Measurements from ENCODE around the gene ZNF467.
A peak's percentile ranks its signal among the peaks of the same experiment; 100 is the strongest.

The ZNF467 gene

GRCh38 chr7:149718730-149719049 is 54.7 kb downstream of the ZNF467 start:
- ChIA-PET CTCF (interaction anchor here (1.1 kb wide), 1 partner anchor 24 kb away, joined by 3 read pairs; no protein-coding TSS in a partner anchor), POLR2A (no interaction called here)
- no peak overlapping the region for H3K4me3 ChIP-seq (ENCODE audit: low read depth, low read length)
- TF ChIP-seq, protein P1, sequence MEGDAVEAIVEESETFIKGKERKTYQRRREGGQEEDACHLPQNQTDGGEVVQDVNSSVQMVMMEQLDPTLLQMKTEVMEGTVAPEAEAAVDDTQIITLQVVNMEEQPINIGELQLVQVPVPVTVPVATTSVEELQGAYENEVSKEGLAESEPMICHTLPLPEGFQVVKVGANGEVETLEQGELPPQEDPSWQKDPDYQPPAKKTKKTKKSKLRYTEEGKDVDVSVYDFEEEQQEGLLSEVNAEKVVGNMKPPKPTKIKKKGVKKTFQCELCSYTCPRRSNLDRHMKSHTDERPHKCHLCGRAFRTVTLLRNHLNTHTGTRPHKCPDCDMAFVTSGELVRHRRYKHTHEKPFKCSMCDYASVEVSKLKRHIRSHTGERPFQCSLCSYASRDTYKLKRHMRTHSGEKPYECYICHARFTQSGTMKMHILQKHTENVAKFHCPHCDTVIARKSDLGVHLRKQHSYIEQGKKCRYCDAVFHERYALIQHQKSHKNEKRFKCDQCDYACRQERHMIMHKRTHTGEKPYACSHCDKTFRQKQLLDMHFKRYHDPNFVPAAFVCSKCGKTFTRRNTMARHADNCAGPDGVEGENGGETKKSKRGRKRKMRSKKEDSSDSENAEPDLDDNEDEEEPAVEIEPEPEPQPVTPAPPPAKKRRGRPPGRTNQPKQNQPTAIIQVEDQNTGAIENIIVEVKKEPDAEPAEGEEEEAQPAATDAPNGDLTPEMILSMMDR (IDR thresholded peaks at IDR 0.05; ENCODE audit: insufficient read depth, low read length, missing control alignments), result no peak
- DNase-seq (ENCODE audit: low read depth, low spot score), result no peak

DNA sequence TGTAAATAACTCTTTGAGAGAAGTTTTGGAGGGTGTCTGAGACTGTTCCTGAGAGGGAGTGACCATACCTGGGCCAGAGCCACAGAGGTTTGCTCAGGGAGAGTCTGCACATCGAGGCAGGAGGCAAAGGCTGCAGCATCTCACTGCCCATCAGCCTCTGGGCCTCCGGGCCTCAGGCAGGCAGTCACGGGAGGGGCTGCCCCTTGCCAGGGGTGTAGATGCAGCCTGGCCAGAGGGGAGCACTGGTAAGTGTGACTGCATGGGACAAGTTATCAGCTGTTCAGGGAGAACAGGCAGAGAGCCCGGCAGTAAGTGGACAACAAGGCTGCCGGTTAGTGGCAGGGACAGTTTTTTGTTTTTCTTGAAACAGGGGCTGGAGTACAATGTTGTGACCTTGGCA is 55.9 kb downstream of the ZNF467 start:
- TF ChIP-seq, protein P1 (IDR thresholded peaks at IDR 0.05; ENCODE audit: insufficient read depth, low read length, missing control alignments), result no peak
- ChIA-PET POLR2A (no interaction called here), CTCF (interaction anchor here (1.0 to 4.5 kb wide), 7 partner anchors 11 to 259 kb away, joined by 3 to 23 read pairs (median 5); no protein-coding TSS in a partner anchor)
- DNase-seq (ENCODE audit: low read depth, low spot score), result no peak
- no peak overlapping the region for H3K4me3 ChIP-seq (ENCODE audit: low read depth, low read length)

DNA sequence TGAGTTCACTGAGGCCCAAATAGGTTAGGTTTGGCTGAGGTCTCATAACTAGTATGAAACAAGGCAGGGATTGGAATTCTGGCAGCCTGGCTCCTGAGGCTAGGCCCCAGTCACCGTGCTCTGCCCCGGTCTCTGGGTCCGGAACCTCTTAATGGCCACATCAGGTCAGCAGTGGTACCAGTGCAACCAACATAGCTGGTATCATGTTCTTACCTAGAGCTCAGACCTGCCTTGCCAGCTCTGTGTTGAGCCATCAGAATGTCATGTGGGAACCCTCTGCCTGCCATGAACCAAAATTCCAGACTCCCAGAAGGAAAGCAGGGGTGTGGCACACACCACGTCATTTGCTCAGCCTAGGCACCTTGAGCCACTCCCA is 56.5 kb downstream of the ZNF467 start:
- POLR2A ChIA-PET, result no interaction called here
- TF ChIP-seq, protein P1 (IDR thresholded peaks at IDR 0.05; ENCODE audit: insufficient read depth, low read length, missing control alignments), result no peak

DNA sequence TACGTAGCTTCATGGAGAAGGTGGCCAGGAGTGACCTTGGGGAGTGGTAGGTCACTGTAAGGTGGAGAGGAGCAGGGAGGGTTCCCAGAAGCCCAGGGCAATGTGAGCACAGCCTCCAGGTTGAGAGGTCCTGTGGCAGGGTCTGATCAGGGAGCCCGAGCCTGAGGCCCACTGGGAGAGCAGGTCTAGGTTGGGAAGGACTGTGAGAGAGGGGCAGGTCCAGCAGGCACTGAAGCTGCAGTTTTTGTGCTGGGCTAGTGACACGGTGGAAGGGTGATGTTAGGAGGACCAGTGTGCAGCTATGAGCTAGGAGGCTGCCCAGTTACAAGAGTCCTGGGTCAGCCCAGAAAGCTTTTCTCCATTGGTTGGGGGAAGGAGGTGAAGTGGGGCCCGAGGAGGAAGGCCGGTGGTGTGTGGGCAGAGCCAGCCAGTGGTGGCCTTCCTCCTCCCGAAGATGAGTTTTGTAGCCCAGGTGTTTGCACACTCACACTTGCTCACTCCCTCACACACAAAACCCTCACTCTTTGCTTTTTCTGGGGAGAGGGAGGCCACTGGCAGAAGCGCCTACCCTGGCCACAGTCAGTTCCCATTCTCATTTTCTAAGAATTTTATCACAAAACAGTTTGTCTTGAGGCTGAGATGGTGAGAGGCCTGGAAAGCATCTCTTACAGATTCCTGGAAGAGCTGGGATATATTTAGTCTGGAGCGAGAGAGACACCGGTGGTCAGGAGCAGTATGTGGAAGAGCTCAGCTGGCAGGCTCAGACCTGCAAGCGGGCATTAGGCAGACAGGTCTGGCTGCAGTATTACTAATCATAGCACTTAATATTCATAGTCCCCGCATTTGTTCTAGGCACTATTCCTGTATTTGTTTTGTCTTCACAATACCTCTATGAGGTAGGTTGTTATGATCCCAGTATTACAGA is 57.1 kb downstream of the ZNF467 start:
- ChIA-PET POLR2A (interaction anchor here (1.1 kb wide), 1 partner anchor 12 kb away, joined by 4 read pairs; no protein-coding TSS in a partner anchor), CTCF (interaction anchor here (0.7 to 4.5 kb wide), 17 partner anchors 12 to 258 kb away, joined by 3 to 23 read pairs (median 4); no protein-coding TSS in a partner anchor)
- DNase-seq (ENCODE audit: low read depth, low spot score), result no peak
- H3K4me3 ChIP-seq (ENCODE audit: low read depth, low read length), result peak overlapping the region; percentile 75
- TF ChIP-seq, protein P1 (IDR thresholded peaks at IDR 0.05; ENCODE audit: insufficient read depth, low read length, missing control alignments), result peak; percentile 23

More for the DNA sequence above, 56.5 kb downstream of the ZNF467 start:
- CTCF ChIA-PET, result interaction anchor here (0.7 to 4.5 kb wide), 12 partner anchors 12 to 258 kb away, joined by 3 to 23 read pairs (median 4); no protein-coding TSS in a partner anchor
- no peak overlapping the region for H3K4me3 ChIP-seq (ENCODE audit: low read depth, low read length)
- no peak for DNase-seq (ENCODE audit: low read depth, low spot score)

DNA sequence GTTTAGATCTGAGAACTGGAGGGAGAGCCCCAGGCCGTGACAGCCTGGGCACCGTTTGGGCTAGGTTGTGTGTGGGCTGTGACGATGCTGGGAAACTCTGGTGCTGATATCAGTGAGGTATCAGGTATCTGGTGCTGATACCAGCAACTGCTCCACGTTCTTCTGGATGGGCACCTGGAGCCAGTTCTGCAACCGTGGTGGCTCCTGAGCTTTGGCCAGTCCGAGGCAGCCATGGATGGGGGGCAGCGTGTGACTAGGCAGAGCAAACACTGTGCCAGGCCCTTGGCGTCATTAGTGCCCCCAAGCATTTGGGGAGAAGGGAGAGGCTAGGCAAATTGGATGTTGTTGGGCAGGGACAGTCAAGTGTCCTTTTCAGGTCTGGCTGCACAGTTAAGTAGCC is 57.9 kb downstream of the ZNF467 start:
- ChIA-PET CTCF (interaction anchor here (1.0 to 4.5 kb wide), 11 partner anchors 11 to 257 kb away, joined by 3 to 23 read pairs (median 5); no protein-coding TSS in a partner anchor), POLR2A (interaction anchor here (1.1 kb wide), 1 partner anchor 13 kb away, joined by 4 read pairs; no protein-coding TSS in a partner anchor)
- DNase-seq (ENCODE audit: low read depth, low spot score), result no peak
- TF ChIP-seq, protein P1 (IDR thresholded peaks at IDR 0.05; ENCODE audit: insufficient read depth, low read length, missing control alignments), result no peak
- peak overlapping the region; percentile 75 for H3K4me3 ChIP-seq (ENCODE audit: low read depth, low read length)

GRCh38 chr7:149714910-149715471 is 58.4 kb downstream of the ZNF467 start:
- DNase-seq (ENCODE audit: low read depth, low spot score), result no peak
- POLR2A ChIA-PET, result interaction anchor here (1.1 kb wide), 1 partner anchor 14 kb away, joined by 4 read pairs; no protein-coding TSS in a partner anchor
- TF ChIP-seq, protein P1 (IDR thresholded peaks at IDR 0.05; ENCODE audit: insufficient read depth, low read length, missing control alignments), result no peak
- CTCF ChIA-PET, result interaction anchor here (1.0 to 4.5 kb wide), 8 partner anchors 11 to 91 kb away, joined by 3 to 23 read pairs (median 4); no protein-coding TSS in a partner anchor
- peak overlapping the region; percentile 75 for H3K4me3 ChIP-seq (ENCODE audit: low read depth, low read length)
